ENCODE results near the gene TRIM7. TPM values are rescaled to one million over a fixed set of nuclear protein-coding genes. Genes with fewer than 3 reads are reported as not detected.
"Not testable (repeated sequence)": the region's sequence is repeated elsewhere in the genome, so short reads cannot be mapped to it uniquely, and the experiment has no call there.

Gene TRIM7
- total RNA-seq, 1 experiment from 2014 or later: 25.8 TPM

DNA sequence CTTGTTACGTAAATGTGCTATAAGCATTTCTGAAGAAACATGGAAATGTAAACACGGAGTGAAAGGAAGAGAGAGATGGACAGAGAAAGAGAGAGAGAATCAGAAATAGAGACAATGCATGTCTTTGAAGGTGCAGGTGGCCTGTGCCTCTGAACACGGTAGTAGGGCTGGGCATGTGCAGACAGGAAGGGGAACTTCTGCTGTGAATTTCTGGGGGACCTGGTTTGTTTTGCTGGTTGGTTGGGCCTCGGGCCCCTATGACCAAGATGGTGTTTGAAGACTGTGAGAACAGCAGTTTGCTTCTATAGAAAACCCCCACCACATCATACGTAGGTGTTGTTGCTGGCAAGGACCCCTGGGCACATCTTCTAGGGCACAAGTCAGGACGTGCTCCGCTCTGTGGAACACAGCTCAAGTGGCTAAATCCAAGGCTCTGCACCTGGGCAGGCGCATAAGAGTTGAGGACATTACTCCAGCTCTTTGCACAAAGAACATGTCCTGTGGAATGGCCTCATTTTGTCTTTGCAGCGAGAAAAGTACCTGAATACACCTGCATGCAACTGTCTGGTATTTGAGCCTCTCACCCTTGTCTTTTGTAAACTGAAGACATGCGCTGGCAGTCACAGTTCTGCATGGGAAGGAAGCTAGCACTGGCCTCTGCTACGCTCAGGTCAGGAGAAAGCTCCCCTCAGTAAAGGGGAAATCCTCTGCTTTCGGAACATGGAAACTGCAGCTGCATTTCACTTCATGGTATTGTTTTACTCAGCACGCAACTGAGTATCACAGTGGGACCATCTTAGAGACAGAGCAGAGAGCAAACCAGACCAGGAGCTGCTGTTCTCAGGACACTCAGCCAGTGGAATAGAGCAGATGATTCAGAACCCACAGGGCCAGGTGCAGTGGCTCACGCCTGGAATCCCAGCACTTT lies 54.9 kb downstream of the TRIM7 start:
- ATAC-seq: no peak
- H3K36me3 ChIP-seq (ENCODE audit: control insufficient read depth, insufficient read depth, low read length): no peaks in the 10 kb centered on the region
- no peak overlapping the region for H3K4me3 ChIP-seq (ENCODE audit: low read depth in 2 of 2, low read length in 2 of 2)
- ChIA-PET POLR2A (no interaction called here), CTCF (interaction anchor here (1.1 kb wide), 1 partner anchor 107 kb away, joined by 6 read pairs; no protein-coding TSS in a partner anchor)
- in situ Hi-C loops (cut with HindIII; ENCODE audit: low pct_unique_long_range_greater_than_20kb, low sequenced_read_pairs) (no loop called here), intact Hi-C loops (cut with micrococcal nuclease; ENCODE audit: unreplicated experiment) (loop anchor here (10.0 kb wide), 1 partner anchor 45 kb away; no protein-coding TSS in a partner anchor)
- no peaks in the 10 kb centered on the region for H3K27me3 ChIP-seq (ENCODE audit: control insufficient read depth, insufficient read depth, low read length)
- peaks cover 14% of the 10 kb centered on the region for H3K4me1 ChIP-seq (ENCODE audit: control insufficient read depth, insufficient read depth, low read length)
- no peak for DNase-seq (ENCODE audit: low read depth, low spot score)
- peaks cover 3% of the 10 kb centered on the region; the same call in 1 of the 2 replicates for H3K9me3 ChIP-seq (ENCODE audit: control insufficient read depth, insufficient read depth, low read depth, low read length)
- H3K27ac ChIP-seq (ENCODE audit: low read length): no peak overlapping the region
- BruUV-seq (replicated peaks): no TSS peak
- TF ChIP-seq REST (IDR thresholded peaks at IDR 0.05; ENCODE audit: insufficient read depth in 1 of 2, low read depth in 2 of 2, low read length in 1 of 2): no peak
- no peak for TF ChIP-seq CTCF (IDR thresholded peaks at IDR 0.05)
- no peak for TF ChIP-seq TCF7L2 (IDR thresholded peaks at IDR 0.05; ENCODE audit: low read depth, low read length)
- no peak for TF ChIP-seq SIN3A (IDR thresholded peaks at IDR 0.05; ENCODE audit: borderline replicate concordance, insufficient read depth, low read depth, low read length)
- TF ChIP-seq POLR2AphosphoS5 (IDR thresholded peaks at IDR 0.05; ENCODE audit: low read depth, low read length): no peak

- H3K4me1 ChIP-seq (ENCODE audit: control insufficient read depth, insufficient read depth, low read length): peaks cover 14% of the 10 kb centered on the region
- intact Hi-C loops (cut with micrococcal nuclease; ENCODE audit: unreplicated experiment): no loop called here
- ChIA-PET POLR2A (no interaction called here), CTCF (no interaction called here)
- no peak overlapping the region for H3K4me3 ChIP-seq (ENCODE audit: low read depth in 2 of 2, low read length in 2 of 2)
- BruUV-seq (replicated peaks): no TSS peak
- H3K36me3 ChIP-seq (ENCODE audit: control insufficient read depth, insufficient read depth, low read length): no peaks in the 10 kb centered on the region
- DNase-seq (ENCODE audit: low read depth, low spot score) (no peak), ATAC-seq (no peak)
- no peak overlapping the region for H3K27ac ChIP-seq (ENCODE audit: low read length)
- H3K9me3 ChIP-seq (ENCODE audit: control insufficient read depth, insufficient read depth, low read depth, low read length): peaks cover 3% of the 10 kb centered on the region; the same call in 1 of the 2 replicates
- TF ChIP-seq CTCF (IDR thresholded peaks at IDR 0.05) (no peak), REST (IDR thresholded peaks at IDR 0.05; ENCODE audit: insufficient read depth in 1 of 2, low read depth in 2 of 2, low read length in 1 of 2) (no peak), POLR2AphosphoS5 (IDR thresholded peaks at IDR 0.05; ENCODE audit: low read depth, low read length) (no peak), SIN3A (IDR thresholded peaks at IDR 0.05; ENCODE audit: borderline replicate concordance, insufficient read depth, low read depth, low read length) (no peak), TCF7L2 (IDR thresholded peaks at IDR 0.05; ENCODE audit: low read depth, low read length) (no peak)
- no peaks in the 10 kb centered on the region for H3K27me3 ChIP-seq (ENCODE audit: control insufficient read depth, insufficient read depth, low read length)
- in situ Hi-C loops (cut with HindIII; ENCODE audit: low pct_unique_long_range_greater_than_20kb, low sequenced_read_pairs): no loop called here
These were observed 55.6 kb downstream of the TRIM7 start for GRCh38 chr5:181149355-181149754.

- H3K4me1 ChIP-seq (ENCODE audit: control insufficient read depth, insufficient read depth, low read length); ATAC-seq; in situ Hi-C loops (cut with HindIII; ENCODE audit: low pct_unique_long_range_greater_than_20kb, low sequenced_read_pairs); CTCF ChIA-PET; DNase-seq (ENCODE audit: low read depth, low spot score); H3K27me3 ChIP-seq (ENCODE audit: control insufficient read depth, insufficient read depth, low read length); H3K9me3 ChIP-seq (ENCODE audit: control insufficient read depth, insufficient read depth, low read depth, low read length); intact Hi-C loops (cut with micrococcal nuclease; ENCODE audit: unreplicated experiment); H3K36me3 ChIP-seq (ENCODE audit: control insufficient read depth, insufficient read depth, low read length); H3K4me3 ChIP-seq (ENCODE audit: low read depth in 2 of 2, low read length in 2 of 2); H3K27ac ChIP-seq (ENCODE audit: low read length); POLR2A ChIA-PET; BruUV-seq (replicated peaks): not testable (repeated sequence)
These were observed 57.9 kb downstream of the TRIM7 start, which contains the start of gene OR2V2 for GRCh38 chr5:181146927-181147636. OR2V2 (plus strand) TSS chr5:181147586; CDS start chr5:181154943, 7,357 bp downstream.
